NT2/D1 (cell line): Measurements from ENCODE around the gene LHFPL3.

Source experiments
- YY1 ChIP-seq: IDR thresholded peaks from 2 replicates; pipeline ENCODE4 v1.6.1; 2011; ENCODE audit not compliant: insufficient read length, insufficient read depth
- ZNF274 ChIP-seq: IDR thresholded peaks from 2 replicates; pipeline ENCODE4 v1.6.1; 2011; ENCODE audit warnings: mild to moderate bottlenecking, low read depth, low read length

DNA sequence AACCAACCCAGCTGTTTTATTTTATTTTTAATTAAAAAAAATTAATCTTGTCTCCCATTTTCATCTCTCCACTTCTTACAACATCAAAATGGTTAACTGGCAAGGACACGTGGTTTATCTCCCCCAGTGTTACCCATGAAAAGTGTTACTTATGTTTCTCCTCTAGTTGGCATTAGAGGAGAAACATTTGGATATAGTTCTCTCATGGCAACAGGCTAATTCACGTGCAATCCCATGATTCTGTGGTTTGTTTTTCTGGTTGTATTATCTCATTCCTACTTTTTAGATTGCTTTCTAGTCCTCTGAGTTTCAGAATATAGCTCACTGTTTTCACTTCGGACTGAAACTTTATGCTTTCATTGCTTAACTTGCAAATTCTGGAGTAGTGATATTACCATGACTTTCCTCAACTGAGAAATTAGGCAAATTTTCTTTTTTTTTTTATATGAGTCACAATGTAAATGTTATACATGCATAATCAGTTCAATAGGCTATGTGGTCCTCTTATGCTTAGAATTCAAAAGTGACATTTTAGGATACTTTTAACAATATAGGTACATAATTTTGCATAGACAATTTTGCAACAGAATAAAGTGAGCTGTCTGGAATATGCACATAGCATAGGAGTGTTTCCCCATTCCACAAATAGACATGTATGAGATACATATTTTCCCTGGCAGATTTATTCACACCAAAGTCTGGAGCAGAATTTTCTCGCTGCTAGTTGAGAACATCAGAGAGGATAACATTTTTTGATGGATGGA, 43.0 kb downstream of the LHFPL3 start:
- no peak for TF ChIP-seq YY1
- TF ChIP-seq ZNF274: no peak
